WTC11 (cell line): ENCODE data around the gene CLEC4C.

ENCODE experiments used
- ATF1 ChIP-seq: sonication (generic); formaldehyde crosslinking; IDR thresholded peaks from 2 replicates; pipeline ENCODE4 v1.8.1; 2023; ENCODE audit warnings: mild to moderate bottlenecking, moderate library complexity, missing genetic modification reagents
- GABPB1 ChIP-seq: sonication (generic); formaldehyde crosslinking; IDR thresholded peaks from 2 replicates; pipeline ENCODE4 v1.8.1; 2023; ENCODE audit warnings: mild to moderate bottlenecking, missing genetic modification reagents
- JUN ChIP-seq: sonication (generic); formaldehyde crosslinking; IDR thresholded peaks from 2 replicates; pipeline ENCODE4 v1.8.0; 2023; ENCODE audit warnings: mild to moderate bottlenecking, missing genetic modification reagents
- MYBL2 ChIP-seq: sonication (generic); formaldehyde crosslinking; IDR thresholded peaks from 2 replicates; pipeline ENCODE4 v1.8.1; 2023; ENCODE audit warnings: mild to moderate bottlenecking, moderate library complexity, missing genetic modification reagents
- RELA ChIP-seq: sonication (generic); formaldehyde crosslinking; IDR thresholded peaks from 2 replicates; pipeline ENCODE4 v1.8.1; 2022; ENCODE audit warnings: missing genetic modification reagents, mild to moderate bottlenecking, borderline replicate concordance
- SMAD3 ChIP-seq: sonication (generic); formaldehyde crosslinking; IDR thresholded peaks from 2 replicates; pipeline ENCODE4 v1.8.0; 2022; ENCODE audit warnings: missing genetic modification reagents, mild to moderate bottlenecking, borderline replicate concordance
- TF ChIP-seq, protein P1 (sequence below): fragments of 200-600 bp; IDR thresholded peaks from 2 replicates; pipeline ENCODE4 v1.8.0; 2022; ENCODE audit warnings: antibody characterized with exemption
- TF ChIP-seq, protein P2 (sequence below): sonication (generic); formaldehyde crosslinking; IDR thresholded peaks from 2 replicates; pipeline ENCODE4 v1.8.0; 2023; ENCODE audit warnings: missing genetic modification reagents

DNA sequence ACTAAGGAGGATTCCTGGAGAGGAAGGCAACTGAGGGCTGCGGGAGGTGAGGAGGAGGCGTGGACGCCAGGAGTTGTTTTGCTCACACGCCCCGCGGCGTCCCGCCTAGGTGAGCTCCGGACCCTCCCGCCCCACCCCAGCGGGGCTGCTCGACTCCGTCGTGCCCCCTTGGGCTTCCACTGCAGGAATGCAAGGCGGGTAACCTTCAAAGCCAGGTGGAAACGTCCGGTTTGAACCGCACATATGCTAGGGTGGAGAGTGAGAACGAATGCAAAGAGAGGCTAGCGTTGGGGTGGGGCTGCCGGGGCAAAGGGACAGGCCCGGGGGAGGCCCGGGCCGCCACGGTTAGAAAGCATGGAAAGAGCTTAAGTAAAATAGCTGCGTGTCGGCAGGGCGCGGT, 41.3 kb downstream of the CLEC4C start:
- TF ChIP-seq, protein P1, sequence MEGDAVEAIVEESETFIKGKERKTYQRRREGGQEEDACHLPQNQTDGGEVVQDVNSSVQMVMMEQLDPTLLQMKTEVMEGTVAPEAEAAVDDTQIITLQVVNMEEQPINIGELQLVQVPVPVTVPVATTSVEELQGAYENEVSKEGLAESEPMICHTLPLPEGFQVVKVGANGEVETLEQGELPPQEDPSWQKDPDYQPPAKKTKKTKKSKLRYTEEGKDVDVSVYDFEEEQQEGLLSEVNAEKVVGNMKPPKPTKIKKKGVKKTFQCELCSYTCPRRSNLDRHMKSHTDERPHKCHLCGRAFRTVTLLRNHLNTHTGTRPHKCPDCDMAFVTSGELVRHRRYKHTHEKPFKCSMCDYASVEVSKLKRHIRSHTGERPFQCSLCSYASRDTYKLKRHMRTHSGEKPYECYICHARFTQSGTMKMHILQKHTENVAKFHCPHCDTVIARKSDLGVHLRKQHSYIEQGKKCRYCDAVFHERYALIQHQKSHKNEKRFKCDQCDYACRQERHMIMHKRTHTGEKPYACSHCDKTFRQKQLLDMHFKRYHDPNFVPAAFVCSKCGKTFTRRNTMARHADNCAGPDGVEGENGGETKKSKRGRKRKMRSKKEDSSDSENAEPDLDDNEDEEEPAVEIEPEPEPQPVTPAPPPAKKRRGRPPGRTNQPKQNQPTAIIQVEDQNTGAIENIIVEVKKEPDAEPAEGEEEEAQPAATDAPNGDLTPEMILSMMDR = no peak
- TF ChIP-seq RELA (CRISPR knock-in tag) (no peak), ATF1 (no peak), MYBL2 (CRISPR knock-in tag) (no peak), GABPB1 (no peak), JUN (no peak), SMAD3 (CRISPR knock-in tag) (no peak)
- TF ChIP-seq, protein P2, sequence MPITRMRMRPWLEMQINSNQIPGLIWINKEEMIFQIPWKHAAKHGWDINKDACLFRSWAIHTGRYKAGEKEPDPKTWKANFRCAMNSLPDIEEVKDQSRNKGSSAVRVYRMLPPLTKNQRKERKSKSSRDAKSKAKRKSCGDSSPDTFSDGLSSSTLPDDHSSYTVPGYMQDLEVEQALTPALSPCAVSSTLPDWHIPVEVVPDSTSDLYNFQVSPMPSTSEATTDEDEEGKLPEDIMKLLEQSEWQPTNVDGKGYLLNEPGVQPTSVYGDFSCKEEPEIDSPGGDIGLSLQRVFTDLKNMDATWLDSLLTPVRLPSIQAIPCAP = no peak
